HG02938 (cell line): Measurements from ENCODE around the gene PCF11.
"Not testable (repeated sequence)": the region's sequence is repeated elsewhere in the genome, so short reads cannot be mapped to it uniquely, and the experiment has no call there.

Experiments
- ATAC-seq: cut with Tn5 transposase; IDR thresholded peaks from one replicate; pipeline ENCODE4 v1.9.1; 2021; ENCODE audit warnings: mild to moderate bottlenecking, moderate library complexity; ENCODE audit not compliant: unreplicated experiment

Gene PCF11

DNA sequence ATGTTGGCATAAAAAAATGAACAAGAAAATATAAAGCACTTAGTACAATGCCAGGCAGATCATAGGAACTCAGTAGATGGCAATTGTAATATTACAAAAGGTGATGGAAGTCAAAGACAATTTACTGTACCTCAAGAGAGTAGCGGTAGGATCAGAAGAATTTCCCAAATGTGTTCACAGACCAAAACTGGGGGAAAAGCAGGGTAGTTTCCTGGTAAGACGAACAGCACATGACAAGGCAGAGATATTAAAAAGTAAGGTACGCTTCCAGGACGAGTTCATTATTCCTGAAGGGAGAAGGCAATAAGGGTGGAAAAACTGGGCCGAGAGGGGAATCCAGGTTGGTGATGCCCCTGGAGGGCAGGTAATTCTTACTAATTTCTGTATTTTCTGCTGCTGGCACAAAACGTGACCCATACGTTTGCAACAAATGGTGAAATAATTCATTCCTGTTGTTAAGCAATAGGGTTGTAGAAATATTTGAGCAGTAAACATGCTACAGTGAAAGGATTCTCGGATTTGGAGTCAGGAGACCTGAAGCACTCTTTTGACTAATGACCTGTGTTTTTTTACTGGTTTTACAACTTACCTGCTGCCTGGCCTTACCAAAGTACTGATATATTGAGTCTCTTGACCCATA is 35.8 kb downstream of the PCF11 start:
- ATAC-seq: no peak

DNA sequence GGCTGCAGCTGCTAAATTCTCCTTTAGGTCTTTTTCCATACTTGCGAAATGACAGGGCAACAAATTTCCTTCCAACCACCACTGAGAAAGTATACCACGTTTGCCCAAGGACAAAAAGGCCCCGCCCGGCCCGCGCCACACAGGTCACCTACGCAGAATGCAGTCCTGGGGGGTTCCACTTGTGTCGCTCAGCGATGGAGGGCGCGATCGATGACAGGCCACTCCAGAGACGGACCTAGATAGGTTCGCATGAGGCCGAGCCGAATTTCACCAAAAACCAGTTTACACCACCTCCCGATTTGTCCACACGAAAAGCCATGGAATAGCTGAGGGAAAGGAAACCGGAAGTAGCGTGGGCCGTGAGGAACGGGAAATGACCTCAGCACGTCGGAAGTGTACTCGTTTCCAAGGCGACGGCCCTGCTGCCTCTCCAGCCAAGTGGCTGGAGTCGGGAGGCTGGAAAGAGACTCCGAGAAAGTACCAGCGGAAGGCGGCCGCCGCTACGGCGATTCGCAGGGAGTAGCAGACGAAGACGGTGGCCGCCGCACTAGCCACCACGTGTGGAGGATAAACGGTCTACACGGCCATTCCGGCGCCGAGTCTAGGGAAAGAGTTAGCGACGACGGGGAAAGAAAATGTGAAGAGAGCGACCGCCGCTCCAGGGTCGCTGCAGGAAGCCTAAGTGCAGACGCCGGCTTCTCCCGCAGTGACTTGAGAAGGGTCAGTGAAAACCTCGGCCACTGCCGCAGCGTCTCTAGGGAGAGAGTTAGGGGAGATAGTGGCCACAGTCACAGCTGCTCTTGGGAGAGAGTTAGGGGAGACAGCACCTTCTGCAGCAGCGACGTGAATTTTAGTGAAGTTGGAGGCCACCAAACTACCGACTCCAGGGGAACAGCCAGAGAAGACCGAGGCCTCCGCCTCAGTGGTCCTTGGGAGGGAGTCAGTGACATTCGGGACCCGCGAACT is 36.7 kb downstream of the PCF11 start, which contains the start of gene ANKRD42:
Gene ANKRD42, plus strand, starts transcription at position 398 of the 966 bp plus-strand sequence. CDS start 959 bp downstream, outside the sequence.
- ATAC-seq: peak; percentile 79

DNA sequence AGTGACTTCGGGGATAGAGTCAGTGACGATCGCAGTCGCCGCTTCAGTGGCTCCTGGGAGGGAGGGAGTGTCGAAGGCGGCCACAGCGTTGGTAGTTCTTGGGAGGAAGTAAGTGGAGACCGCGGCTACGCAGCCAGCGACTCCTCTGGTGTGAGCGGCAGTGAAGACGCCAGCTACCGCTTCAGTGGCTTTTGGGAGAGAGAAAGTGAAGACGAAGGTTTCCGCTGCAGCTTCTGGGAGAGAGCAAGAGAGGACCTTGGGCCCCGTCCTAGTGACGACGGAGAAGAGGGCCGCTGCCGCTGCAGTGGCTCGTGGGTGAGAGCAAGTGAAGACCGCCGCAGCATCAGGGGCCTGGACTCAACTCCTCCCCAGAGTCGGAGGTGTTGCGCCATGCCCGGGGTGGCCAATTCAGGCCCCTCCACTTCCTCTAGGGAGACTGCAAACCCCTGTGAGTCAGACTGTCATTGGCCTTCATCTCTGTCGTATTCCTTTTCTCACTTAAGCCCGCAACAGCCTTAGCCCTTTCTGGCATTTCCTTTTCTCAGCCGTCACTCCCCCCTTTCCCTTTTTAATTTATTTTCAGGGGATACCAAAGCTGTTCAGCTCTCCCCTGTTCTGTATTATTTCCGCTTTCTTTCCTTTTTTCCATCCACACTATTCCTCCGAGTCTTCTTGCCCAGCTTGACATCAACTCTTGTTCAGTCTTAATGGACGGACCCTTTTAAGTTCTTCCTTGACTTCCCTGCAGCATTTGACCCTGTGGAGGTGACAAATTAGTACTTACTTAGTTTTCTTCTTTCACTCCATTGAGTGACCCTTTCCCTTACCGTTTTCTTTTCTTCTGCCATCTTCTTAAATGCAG is 37.6 kb downstream of the PCF11 start:
- ATAC-seq: peak; percentile 47

DNA sequence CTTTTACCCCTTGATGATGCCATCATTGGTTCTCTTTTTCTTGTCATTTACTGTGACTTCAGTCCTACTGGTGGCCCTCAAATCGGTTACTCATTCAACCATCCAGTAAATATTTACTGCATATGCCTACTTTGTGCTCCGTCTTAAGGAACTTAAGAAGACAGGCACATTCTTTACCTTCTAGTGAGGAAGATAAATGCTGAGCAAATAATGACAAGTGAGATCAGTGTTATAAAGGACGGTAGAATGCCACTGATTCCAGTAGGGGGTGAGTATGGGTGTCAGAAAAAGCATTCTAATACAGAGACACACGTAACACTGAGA is 38.2 kb downstream of the PCF11 start:
- no peak for ATAC-seq

DNA sequence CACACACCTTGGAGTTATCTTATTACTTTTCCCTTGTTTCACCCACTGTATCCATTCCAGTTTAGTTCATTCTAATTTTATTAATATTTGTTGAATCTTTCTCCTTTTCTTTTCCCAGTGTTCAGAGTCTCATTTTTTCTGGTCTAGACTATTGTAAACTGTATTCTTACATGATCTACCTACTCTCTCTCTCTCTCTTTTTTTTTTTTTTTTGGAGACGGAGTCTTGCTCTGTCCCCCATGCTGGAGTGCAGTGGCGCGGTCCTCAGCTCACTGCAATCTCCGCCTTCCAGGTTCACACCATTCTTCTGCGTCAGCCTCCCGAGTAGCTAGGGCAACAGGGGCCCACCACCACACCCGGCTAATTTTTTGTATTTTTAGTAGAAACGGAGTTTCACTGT is 38.7 kb downstream of the PCF11 start:
- no peak for ATAC-seq

DNA sequence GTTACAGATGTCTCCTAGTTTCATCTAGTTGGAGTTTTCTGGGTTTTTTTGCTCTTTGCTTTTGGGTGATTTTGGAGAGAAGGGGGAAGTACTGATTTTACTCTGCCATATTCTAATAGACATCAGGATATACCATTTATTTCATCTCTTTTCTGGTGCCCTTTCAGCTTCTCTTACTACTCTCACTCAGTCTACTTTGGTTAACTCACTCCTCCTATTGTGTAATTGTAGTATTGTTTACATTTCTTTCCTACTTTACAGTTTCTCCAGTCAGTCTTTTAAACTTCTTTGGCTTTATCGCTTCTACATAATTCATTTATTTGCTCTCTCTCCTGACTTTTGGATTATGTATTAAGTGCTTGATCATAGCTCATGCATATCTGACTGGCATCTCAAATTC is 43.1 kb downstream of the PCF11 start:
- no peak for ATAC-seq

DNA sequence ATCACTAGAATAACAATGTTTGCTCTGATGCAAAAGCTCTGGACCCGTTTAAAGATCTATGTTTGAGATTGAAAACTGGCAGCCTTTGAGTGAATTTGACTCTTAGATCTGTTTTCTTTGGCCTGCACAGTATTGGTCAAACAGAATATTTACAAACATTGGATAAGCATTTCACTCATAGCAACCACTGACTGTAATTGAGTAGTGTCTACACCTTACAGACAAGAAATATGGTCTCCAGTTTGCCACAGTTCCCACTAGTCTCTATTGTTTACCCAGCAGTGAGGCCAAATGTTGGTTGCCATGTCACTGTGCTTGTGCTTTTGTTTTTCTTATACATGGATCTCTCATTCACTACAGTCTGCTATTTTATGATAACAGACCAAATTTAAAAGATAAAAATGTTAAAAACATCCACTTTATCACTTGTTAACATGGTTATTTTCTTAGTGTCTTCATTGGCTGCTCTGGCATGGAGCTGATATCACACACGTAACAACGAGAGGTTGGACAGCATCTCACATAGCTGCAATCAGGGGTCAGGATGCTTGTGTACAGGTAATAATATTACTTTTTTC is 48.8 kb downstream of the PCF11 start:
- ATAC-seq: no peak

DNA sequence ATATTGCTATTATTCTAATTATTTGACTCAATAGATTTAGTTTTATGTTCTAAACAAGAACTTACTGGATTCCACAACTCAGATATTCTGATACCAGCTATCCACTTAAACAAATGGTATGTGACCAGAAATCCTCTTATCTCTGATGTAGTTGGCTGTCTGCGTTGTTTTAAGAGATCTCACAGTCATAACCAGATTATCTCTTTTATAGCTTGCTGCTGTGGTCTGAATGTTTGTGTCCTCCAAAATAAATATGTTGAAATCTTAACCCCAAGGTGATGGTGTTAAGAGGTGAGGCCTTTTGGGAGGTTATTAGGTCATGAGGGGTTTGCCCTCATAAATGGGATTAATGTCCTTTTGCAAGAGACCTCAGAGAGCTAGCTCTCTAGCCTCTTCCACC is 49.3 kb downstream of the PCF11 start:
- no peak for ATAC-seq

DNA sequence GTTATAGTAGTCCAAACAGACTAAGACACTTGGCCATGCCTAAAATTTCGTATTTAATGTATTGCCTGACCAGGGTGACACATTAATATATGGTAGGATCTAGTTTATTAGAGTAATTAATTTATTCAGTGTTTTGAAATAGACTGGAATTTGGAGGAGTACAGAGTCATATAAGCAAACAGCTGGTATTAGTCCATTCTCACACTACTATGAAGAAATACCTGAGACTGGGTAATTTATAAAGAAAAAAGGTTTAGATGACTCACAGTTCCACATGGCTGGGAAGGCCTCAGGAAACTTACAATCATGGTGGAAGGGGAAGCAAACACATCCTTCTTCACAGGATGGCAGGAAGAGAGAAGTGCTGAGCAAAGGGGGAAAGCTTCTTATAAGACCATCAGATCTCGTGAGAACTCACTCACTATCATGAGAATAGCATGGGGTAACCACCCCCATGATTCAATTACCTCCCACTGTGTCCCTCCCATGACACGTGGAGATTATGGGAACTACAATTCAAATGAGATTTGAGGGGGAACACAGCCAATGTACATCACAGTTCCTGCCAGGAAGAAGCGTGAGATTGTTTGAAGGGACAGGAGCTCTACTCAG is 49.9 kb downstream of the PCF11 start:
- not testable (repeated sequence) for ATAC-seq

DNA sequence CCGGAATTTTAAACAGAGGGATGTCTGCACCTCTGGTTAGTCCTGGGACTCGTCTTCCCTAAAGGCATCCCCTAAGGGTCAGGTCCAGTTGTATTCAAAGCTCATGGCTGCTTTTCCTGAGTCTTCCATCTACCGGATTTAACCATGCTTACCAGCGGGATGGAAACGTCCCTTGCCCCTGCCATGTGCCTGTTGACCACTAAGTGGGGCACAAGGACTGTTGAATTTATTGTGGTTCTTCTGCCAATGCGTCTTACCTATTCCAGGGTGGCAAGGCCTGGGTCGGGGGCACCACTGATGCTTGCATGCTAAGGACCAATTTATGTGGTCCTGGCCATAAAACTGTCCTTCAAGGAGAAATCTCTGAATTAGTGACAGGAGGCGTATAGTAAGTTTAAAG is 62.2 kb downstream of the PCF11 start:
- no peak for ATAC-seq

DNA sequence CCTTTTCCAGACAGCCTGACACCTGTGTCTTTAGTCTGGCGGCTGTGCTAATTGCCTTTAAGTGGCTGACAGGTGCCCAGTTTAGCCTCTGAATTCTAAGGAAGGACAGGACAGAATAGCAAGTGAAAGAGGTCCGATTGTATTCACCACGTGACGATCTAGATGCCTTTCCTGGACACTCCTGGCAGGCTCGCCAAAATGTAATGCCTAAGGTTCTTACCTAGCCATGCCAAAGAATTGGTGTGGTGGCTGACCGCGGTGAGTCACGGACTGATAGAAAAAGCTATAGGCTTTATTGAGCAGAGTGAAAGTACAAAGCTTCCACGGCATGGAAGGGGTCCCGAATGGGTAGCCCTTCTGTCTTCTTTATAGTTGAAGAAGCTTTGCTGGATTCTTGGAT is 63.3 kb downstream of the PCF11 start:
- no peak for ATAC-seq

DNA sequence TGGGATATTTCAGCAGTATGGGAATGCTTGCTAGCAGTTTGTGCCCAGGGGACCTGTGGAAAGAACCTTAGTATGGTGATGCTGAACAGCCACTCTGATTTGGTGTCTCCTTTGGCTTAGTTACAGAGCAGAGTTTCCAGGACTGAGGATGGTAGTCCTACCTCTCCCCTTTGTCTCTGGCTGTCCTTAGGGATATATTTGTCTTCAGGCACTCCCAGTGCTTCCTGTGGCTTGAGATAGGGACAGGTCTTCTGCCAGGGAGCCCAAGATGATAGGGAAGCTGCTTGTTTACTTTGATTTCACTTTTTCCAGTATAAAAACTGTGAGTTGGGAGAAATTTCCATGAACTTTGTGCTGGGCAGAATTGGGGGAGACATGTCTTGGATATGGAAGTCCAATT is 64.8 kb downstream of the PCF11 start:
- ATAC-seq: no peak

DNA sequence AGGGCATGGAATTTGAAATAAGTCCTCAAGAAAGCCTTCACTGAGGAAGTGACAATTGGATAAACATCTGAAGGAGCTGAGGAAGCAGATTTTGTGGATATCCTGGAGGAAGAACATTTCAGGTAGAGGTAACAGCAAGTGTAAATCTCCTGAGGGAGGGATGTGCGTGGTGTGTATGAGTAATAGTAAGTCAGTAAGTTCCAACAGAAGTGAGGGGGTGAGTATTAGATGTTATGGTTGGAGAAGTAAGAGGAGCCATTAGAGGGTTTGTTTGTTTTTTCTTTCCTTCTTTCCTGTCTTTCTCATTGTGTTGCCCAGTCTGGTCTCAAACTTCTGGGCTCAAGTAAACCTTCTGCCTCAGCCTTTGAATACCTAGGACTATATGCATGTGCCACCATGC is 65.6 kb downstream of the PCF11 start:
- no peak for ATAC-seq

DNA sequence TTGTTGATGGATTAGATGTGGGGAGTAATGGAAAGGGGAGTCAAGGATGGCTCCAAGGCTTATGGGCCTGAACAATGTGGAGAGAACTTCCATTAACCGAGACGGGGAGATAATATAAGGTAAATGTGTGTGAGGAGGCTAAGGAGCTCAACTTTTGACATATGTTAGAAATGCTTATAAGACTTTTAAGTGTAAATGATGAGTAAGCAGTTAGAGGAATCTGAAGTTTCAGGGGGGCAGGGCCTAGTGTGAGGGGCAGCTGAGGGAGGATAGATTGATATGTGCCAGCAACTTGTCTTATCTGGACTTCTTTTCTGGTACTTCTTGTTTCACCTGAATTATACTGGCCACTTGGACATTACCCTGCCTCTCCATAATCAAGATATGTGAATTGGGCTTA is 66.5 kb downstream of the PCF11 start:
- no peak for ATAC-seq

DNA sequence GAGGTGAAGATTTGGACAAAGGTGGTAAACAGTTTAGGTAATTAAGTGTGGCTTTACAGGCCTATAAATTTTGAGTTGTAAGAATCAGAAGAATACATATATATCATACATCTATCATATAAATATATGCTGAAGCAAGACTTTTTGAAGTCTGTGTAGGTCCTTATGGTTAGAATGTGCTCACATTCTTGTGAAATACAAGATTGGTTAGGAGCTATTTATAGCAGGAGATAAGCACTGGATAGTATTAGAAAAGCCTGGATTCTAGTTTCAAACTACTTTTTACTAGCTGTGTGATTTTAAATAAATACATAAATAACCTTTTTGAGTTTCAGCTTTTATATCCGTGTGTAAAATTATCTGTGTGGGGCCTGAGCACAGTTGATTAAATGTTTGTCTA is 78.9 kb downstream of the PCF11 start:
- no peak for ATAC-seq
